LHCN-M2 (cell line): ENCODE measurements around the gene IAH1. TPM values are rescaled to one million over a fixed set of nuclear protein-coding genes. Genes with fewer than 3 reads are reported as not detected.

Experiments
- DNase-seq: peaks from one replicate; pipeline ENCODE4 v3.0.0-alpha.2; 2012; ENCODE audit warnings: low read depth
- polyA plus RNA-seq: library from polyadenylated mRNA; unstranded; fragments of >200 nt; gene quantifications from one replicate; pipeline ENCODE4 v1.2.1, GENCODE V29; 2012; ENCODE audit warnings: missing spikeins
- total RNA-seq: library from RNA; depleted of rRNA; stranded (reverse); fragments of >200 nt; gene quantifications from 2 replicates; pipeline ENCODE4 v1.2.3, GENCODE V29; 2014; rRNA removed

Gene IAH1, protein sequence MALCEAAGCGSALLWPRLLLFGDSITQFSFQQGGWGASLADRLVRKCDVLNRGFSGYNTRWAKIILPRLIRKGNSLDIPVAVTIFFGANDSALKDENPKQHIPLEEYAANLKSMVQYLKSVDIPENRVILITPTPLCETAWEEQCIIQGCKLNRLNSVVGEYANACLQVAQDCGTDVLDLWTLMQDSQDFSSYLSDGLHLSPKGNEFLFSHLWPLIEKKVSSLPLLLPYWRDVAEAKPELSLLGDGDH
- total RNA-seq = 61.2 and 69.3 TPM in 2 replicates
- 103 TPM for polyA plus RNA-seq

DNA sequence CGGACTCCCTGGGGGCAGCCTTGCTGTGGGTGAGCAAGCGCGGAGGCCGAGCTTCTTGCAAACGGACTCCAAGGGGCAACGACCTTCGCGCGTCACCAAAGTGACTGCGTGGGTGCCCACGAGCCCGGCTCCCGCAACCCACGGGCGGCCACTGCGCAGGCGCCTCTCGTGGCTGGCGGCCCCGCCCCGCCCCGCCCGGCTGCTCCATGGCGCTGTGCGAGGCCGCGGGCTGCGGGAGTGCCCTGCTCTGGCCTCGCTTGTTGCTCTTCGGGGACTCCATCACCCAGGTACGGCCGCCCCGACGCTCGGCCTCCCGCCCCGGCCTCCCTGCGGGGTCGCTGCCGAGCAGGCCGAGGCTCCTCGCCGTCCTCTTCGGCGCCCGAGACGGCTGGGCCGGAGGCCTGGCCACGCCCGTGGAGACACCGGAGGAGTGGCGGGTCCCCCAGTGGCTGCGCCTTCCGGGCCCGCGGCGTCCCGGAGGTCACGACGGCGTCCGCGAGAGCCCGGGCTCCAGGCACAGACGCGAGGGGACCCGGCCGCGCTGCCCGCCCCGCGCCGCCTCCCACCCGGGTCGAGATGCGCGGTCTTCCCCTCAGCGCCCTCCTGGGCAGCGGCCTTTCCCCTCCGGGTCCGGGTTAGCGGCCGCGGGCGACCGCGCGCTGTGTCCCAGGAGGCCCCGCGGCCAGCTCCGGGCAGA, at the start of gene IAH1:
TSS of gene IAH1 (plus strand) at position 191 of the 697 bp plus-strand sequence. CDS start at position 207, 16 bp downstream.
- peak; percentile 44 for DNase-seq

DNA sequence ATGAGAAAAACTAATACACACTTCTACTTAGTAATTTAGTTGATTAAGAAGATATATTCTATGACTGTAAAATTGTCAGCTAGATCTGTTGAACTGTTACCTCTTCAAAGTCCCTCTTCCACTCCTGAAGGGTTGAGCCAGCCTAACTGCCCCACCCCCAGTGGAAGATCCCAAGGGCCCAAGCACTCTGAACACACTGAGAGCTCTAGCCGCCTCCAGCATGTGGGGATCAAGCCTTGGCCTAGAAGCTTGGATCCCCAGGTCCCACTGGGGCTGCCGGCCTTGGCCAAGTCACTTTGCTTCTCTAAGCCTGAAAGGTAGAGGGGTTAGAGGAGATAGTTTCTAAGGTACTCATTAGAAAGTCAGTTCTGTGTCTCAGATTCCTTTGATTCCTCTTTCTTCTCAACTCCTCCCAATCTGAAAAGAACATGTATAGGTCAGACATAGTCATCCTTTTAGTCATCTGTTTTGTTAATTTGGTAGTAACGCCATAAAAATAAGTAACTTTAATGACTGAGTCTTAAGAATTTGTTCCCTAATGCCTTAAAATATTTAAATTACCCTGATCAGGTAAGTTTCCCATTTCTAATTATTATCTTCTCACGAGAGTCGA, 45.3 kb upstream of the IAH1 start:
- no peak for DNase-seq

DNA sequence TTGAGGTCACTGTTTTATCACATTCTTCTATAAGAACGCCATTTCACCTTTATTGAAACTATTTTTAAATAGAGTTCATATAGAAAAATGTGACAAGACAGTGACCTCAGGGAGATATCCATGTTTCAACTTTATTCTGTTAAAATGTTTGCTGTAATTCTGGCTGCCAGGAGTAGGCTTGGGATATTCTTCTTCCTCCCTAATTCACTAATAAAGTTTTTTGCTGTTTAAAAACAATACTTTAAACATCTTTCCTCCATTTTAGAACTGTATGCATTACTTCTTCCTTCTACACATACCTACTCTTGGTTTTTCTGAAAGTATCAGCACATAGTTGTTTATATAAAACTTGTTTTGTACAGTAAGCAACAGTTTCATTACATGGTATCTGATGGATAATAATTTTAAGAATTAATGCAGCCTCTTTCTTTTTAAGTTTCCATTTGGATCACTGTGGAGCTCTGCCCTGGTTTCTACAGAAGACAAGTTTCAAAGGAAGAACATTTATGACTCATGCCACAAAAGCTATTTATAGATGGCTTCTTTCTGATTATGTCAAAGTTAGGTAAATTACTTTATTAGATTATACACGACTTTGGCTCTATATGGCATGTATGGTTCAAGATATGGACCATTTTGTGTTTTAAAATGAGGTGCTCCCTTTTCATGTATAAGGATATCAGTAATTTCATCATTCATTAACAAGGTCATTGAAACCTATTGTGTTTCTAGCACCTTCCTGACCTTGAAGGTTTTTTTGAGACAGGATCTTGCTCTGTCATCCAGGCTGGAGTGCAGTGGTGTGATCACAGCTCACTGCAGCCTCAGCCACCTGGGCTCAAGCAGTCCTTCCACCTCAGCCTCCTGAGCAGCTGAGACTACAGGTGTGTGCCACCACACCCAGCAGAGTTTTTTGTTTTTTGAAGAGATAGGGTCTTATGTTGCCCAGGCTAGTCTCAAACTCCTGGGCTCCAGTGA, 43.7 kb upstream of the IAH1 start:
- DNase-seq = peak; percentile 44

DNA sequence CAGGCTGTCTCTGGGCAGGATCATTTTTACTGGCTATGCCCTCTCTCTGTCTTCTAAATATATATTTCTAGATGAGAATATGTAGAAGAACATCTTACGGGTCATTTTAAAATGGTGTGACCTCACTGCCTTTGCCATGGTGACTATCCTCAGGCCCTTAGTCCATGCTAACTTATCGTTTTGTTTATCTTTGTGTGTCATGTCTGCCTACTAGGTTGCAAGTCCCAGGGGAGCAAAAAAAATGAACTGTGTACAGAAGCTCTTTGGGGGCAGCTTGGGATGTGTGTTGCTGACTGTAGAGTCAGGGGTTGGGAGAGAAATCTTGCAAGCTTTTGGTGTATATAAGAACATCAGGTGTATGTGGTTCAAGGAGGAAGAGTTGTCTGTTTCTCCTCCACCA, 39.9 kb upstream of the IAH1 start:
- no peak for DNase-seq

DNA sequence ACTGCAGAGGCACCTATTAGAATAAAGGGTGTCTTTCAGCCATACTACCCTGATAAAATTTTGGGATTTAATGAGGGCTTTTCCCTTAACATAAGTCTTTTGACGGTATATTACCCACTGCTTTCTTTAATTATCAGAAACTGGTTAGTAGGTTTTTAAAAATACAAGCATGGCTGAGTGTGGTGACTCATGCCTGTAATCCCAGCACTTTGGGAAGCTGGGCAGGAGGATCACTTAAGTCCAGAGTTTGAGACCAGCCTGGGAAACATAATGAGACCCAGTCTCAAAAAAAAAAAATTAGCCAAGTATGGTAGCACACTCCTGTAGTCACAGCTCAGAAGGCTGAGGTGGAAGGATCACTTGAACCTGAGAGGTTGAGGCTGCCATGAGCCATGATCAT, 34.8 kb upstream of the IAH1 start:
- DNase-seq = no peak

DNA sequence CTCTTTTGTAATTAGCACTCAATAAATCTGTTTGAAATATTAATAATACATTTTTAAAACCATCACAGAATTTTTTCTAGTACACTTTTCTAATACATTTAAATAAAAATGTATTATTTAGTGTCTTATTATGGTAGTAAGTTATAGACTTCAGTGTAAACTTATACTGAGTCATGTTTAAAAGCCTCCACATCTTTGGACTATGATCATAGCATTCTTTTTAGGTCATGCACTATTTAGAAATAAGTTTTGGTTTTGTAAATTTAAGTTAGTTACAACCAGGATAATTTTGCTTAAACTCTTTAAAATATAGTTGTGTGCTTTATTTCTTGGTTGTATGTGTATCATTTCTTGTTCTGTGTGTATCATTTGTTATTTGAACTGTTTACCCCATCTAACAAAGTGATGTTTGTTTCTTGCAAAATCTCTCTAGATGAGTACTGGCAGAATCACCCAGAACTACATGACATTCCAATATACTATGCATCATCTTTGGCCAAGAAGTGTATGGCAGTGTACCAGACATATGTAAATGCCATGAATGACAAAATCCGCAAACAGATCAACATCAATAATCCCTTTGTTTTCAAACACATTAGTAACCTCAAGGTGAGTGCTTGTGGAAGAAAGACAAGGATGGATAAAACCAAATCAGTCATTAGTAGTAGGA, 34.2 kb upstream of the IAH1 start:
- no peak for DNase-seq

DNA sequence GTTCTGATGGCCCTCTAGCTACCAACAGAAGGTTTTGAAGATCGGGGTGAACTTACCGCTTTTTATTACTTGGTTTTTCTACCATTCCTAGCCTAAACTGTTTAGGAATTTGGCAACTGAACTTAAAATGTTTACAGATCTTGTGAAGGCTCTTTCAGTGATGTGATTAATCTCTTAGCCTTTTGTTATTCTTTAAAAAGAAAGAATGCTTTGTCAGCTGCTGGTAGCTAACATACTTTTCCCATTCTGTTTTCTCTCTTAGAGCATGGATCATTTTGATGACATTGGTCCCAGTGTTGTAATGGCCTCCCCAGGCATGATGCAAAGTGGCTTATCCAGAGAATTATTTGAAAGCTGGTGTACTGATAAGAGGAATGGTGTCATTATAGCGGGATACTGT, 32.8 kb upstream of the IAH1 start:
- DNase-seq = no peak

DNA sequence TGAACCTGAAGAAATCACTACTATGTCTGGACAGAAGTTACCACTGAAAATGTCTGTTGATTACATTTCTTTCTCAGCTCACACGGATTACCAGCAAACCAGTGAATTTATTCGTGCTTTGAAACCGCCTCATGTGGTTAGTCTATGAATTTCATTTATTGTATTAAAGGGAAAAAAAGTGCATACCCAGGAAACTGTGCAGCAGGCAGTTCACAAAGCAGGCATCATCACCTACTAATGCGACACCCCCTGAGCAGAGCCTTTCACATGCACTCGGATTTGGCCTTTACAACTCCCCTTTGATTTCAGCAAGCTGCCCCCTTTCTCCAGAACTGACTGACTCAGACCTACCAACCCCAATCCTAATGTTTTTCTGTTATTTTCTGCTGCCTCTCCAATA, 30.8 kb upstream of the IAH1 start:
- DNase-seq = no peak

DNA sequence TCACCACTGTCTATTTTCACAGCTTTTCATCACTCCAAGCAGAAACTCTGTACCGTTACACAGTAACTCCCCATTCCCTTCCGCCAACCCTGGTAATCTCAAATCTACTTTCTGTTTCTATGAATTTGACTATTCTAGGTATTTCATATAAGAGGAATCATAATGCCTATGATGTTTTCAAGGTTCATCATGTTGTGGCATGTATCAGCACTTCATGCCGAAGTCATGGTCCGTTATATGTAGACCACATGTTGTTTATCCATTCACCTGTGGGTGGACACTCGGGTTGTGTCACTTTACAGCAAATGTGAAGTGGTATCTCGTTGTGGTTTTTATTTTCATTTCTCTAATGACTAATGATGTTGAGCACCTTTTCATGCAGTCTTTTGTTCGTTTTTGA, 29.3 kb upstream of the IAH1 start:
- DNase-seq = no peak

DNA sequence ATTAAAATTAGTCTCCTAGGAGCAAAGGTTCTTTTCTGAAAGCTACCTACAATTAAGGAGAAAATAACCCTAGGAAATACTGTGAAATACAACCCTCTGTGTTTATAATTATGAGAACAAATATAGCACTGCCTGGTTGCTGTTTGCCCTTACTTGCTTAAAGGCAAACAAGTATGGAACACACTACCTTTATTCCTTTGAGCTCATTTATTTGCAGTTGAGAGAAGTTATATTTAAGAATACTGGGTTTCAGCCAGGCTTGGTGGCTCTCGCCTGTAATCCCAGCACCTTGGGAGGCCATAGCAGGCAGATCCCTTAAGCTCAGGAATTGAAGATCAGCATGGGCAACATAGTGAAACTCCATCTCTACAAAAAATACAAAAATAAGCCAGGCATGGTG, 23.1 kb upstream of the IAH1 start:
- DNase-seq = no peak

DNA sequence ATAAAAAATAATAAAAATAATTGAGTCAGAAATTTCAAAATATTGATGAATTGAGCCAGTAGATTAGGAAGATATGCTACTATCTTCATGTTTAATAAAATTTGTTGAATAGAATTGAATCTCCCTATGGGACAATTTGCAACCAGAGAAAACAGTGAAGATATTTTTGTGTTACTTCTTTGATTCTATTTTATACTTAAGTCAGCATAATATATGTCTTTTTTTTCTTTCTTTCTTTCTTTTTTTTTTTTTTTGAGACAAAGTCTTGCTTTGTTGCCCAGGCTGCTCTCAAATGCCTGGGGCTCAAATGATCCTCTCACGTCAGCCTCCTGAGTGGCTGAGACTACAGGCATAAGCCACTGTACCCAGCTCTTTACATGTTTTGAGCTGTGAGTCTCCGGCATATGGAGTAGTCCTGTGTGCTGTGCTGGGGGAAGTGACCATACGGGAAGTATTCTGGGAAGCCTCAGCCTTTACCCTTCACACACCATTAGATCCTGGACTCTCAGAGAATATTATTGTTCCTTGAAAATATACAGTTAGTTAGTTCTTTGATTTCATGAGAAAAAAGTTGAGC, 13.8 kb upstream of the IAH1 start:
- DNase-seq = no peak

DNA sequence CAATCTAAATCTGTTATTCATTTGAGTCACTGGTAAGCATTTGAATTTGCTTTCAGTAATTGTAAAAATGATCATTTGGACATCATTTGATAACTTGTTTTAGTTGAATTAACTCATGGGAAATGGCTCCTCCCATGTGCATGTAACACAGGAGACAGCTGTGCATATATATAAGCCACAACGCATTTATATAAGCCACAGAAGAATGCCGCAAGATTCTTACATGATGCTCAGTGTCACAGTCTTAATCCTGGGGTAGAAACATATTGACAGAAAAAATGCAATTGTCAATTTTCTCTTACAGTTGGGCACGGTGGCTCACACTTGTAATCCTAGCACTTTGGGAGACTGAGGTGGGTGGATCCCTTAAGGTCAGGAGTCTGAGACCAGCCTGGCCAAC, 13.3 kb upstream of the IAH1 start:
- DNase-seq = no peak

DNA sequence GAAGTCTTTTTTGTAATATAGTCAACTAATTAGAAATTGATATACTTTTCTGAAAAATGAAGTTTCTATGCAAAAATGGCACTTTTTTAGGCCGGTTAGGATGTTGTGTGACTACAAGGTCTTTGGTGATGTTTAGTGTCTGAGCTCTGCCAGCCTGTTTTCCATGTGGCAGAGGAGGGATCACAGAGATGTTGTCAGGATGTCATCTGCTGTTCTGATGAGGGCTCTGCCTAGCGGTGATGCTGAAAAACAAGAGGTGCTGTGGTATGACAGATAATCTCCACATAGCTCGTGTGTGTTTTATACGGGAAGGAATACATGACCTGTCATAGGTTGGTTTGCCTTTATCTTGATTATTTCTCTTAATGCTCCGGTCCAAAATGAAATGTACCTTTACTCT, 12.0 kb upstream of the IAH1 start:
- DNase-seq = no peak

DNA sequence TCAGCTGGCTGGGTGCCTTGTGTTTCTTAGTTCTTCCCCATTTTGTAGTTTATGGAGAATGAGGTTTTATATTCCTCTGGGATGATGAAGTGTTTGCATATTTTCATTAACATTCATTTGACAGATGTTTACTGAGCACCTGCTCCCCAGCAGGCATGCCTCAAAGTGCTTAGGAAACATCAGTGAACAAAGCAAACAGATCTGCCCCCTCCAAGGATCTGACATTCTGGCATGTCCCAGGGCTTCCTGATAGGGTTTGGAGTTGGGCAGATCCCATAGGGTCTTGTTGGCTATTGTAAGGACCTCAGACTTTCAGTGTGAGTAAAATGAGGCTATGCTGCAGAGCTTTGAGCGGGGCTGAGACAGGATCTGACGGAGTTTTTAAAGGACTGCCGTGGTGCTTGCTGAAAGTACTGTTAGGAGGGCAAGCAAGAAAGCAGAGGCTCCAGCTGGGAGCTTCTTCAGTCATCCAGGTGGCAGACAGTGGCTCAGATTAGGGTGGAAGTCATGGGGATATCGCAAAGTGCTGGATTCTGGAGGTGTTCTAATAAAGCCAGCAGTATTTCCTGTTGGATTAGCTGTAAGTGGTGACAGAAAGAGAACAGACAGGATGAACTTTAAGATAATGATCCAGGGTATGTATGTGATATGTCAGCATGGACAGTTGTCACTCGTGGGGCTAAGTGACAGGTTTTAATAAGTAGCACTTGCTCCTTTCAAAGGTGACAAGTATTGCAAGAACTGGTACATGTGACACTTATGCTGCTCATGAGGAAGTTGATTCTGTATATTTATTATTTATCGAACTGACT, 11.3 kb upstream of the IAH1 start:
- peak; percentile 81 for DNase-seq

DNA sequence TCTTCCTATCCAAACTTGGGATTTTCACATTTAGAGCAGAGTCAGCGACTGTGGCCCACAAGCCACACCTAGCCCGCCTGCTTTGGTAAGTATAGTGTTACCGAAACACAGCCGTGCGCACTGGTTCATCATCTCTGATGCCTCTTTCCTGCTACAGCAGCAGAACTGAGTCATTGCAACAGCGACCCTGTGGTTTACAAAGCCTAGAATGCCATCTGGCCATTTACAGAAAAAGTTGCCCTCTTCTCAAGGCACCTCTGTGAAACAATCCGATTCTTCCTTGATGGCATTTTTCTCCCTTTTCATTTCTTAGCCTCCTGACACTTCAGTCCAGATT, 10.7 kb upstream of the IAH1 start:
- peak; percentile 91 for DNase-seq

DNA sequence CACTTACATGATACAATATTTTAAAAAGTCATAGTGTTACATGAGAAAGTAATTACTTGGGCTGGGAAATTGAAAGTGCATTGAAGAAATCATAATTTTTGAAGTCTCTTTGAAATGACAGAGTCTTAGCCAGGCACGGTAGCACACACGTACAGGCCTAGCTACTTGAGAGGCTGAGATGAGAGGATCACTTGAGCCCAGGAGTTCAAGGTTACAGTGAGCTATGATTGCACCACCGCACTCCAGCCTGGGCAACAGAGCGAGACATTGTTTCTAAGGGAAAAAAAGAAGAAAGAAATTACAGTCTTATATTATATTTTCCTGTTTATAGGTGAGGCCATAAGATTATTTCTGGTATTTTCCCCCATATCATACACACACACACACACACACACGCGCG, 9.2 kb upstream of the IAH1 start:
- DNase-seq = no peak

DNA sequence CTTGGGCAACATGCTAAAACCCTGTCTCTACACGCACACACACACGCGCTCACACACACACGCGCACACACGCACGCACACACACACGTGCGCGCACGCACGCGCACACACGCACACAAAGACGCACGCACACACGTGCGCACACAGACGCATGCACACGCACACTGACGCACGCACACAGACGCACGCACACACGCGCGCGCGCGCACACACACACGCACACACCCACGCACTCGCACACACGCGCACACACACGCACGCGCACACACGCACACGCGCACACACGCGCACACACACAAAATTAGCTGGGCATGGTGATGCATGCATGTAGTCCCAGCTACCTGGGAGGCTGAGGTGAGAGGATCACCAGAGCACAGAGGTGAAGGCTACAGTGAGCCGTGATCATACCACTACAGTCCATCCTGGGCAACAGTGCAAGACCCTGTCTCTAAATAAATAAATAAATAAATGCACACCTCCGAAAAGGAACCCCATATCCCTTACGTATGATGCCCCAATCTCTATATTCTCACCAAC, 8.1 kb upstream of the IAH1 start:
- DNase-seq = no peak

DNA sequence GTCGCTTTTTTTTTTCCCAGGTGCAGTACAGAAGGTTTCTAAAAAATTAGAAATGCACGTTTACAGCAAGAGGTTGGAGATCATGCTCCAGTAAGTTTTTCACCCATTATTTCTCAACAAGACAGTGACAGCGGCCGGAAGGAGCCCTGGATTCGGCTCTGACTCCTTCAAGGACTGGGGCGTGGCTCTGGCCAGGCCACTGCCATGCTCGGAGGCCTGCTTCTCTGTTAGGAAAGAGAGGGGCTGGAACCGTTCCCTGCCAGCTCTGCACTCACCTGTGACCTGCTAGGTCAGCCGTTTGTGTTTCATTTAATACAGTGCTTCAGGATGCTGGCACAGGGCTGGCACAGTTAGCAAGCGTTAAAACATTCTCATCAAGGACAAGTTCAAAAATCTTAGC, 6.7 kb upstream of the IAH1 start:
- no peak for DNase-seq

DNA sequence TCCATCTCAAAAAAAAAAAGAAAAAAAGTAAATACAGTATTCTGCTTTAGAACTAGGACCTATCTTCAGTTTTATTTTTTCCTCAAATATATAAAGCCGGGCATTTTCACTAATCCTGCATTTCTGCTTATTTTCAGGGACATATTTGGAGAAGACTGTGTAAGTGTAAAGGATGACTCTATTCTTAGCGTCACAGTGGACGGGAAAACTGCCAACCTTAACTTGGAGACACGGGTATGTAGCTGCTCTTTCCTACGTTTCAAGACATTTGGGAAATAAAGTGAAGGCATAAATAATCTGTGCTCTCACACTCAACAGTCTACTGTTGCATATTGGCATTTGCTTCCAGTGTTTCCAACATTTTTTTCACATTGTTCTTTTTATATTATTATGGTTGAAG, 3.1 kb upstream of the IAH1 start:
- DNase-seq = no peak

DNA sequence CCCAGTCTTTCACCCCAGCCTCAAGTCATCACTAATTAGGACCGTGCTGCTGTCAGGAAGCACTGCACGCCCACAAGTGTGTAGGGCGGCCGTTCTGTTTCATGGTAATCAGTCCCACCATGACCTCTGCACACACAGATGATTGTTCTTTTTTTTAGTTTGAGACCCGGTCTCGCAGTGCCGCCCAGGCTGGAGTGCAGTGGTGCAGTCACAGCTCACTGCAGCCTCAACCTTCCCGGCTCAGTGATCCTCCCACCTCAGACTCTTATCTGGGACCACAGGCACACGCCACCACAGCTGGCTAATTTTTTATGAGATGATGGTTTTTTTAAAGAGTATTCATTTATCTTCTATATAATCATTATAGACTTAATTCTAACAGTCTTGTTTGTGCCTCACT, 1.8 kb upstream of the IAH1 start:
- DNase-seq = no peak
